Heart right ventricle (tissue), 16 donors: ENCODE measurements around the gene WDR86. TPM values are rescaled to one million over a fixed set of nuclear protein-coding genes. Genes with fewer than 3 reads are reported as not detected.

Experiments
- ATAC-seq, 8 donors: fragments of 200-7000 bp; cut with Tn5 transposase; one replicate each; pipeline ENCODE4 v1.9.1; 2020; ENCODE audit warnings: mild to moderate bottlenecking in 8 of 8, moderate library complexity in 8 of 8, moderate number of reproducible peaks in 1 of 8
- DNase-seq, 2 donors: peaks; one replicate each; pipeline ENCODE4 v3.0.0-alpha.2; 2020
- H3K27ac ChIP-seq, 10 donors: fragments of 200-600 bp; sonication (generic) in 2 of 10; one replicate each; pipeline versions ENCODE4 v1.5.0 to v1.8.0; 2020 to 2022; ENCODE audit warnings: mild to moderate bottlenecking in 3 of 10
- H3K27me3 ChIP-seq, 7 donors: fragments of 200-600 bp; one replicate each; pipeline ENCODE4 v1.8.0; 2021 to 2022; ENCODE audit warnings: mild to moderate bottlenecking in 2 of 7
- H3K36me3 ChIP-seq, 9 donors: fragments of 200-600 bp; sonication (generic) in 1 of 9; one replicate each; pipeline versions ENCODE4 v1.5.0 to v1.8.0; 2020 to 2022; ENCODE audit warnings: mild to moderate bottlenecking in 2 of 9
- H3K4me1 ChIP-seq, 9 donors: fragments of 200-600 bp; sonication (generic) in 1 of 9; one replicate each; pipeline versions ENCODE4 v1.5.0 to v1.8.0; 2020 to 2022; ENCODE audit warnings: mild to moderate bottlenecking in 4 of 9
- H3K4me3 ChIP-seq, 10 donors: fragments of 200-600 bp; sonication (generic) in 2 of 10; one replicate each; pipeline versions ENCODE4 v1.5.0 to v1.8.0; 2020 to 2022; ENCODE audit warnings: mild to moderate bottlenecking in 7 of 10, moderate library complexity in 2 of 10
- H3K9me3 ChIP-seq, 11 donors: fragments of 200-600 bp in 10 of 11; sonication (generic) in 2 of 11; one replicate each; pipeline versions ENCODE4 v1.5.0 to v1.8.0; 2013 to 2022; ENCODE audit warnings: mild to moderate bottlenecking in 2 of 11, control low read depth in 1 of 11, moderate library complexity in 1 of 11
- whole genome bisulfite sequencing, 2 donors: extraction: QIAGEN DNeasy Blood & Tissue Kit; methylation state at CpG; one replicate each; pipeline ENCODE4 v1.1.7; 2013; ENCODE audit warnings: inconsistent platforms in 1 of 2; 5-methylcytosine and 5-hydroxymethylcytosine counted together
- intact Hi-C, 10 donors: fragments of 100-400 bp; cut with DNase I; formaldehyde crosslinking; loops; one replicate each; pipeline versions ENCODE4 v1.11.1 to v1.14.2; 2022
- polyA plus RNA-seq, 2 donors: library from polyadenylated mRNA; stranded (reverse); fragments of 200-250 nt; gene quantifications; one replicate each; pipeline ENCODE4 v1.2.3, GENCODE V29; 2013
- total RNA-seq, 10 donors: library from RNA; stranded (reverse); fragmentation: NEBNext Ultra II Directional in 3 of 10; extraction: Animal tissue kit (Norgen Biotek cat#: 25700) in 3 of 10; gene quantifications; one replicate each; pipeline versions ENCODE4 v1.2.1 to v1.2.4, GENCODE V29; 2021 to 2023
- TF ChIP-seq, protein P1 (sequence below), 9 donors: fragments of 200-600 bp; sonication (generic) in 2 of 9; IDR thresholded peaks; one replicate each; pipeline versions ENCODE4 v1.5.0 to v1.8.0; 2021 to 2022; ENCODE audit warnings: antibody characterized with exemption in 9 of 9, mild to moderate bottlenecking in 5 of 9, moderate library complexity in 1 of 9
- donor health status: Arrhythmogenic right ventricular cardiomyopathy.
- donor health status: ischemic (EF 13 %, LVEDD 7.1; RV severe dilation, severe dysfunction).
- donor health status: healthy with polysubstance abuse.
- donor health status: DM: no; HTN: yes; CAD: no.
- donor health status: DM: no; HTN: no; CAD: no.
- donor health status: ischemic (EF 25% LVEDD 6.9; RV normal size, moderate dysfunction).
- donor health status: ischemic (EF 25% LVEDD 5.7; RV mildly dilated, moderate dysfunction).
- donor health status: healthy.
- donor health status: DM: yes; HTN: yes; CAD: no.
- donor health status: Ischemic cardiomyopathy.
- donor health status: ischemic (EF 35%, LVEDD 5.7; RV mildly dilated, moderate dysfunction).
- donor health status: nonischemic (EF 11% LVEDD 7.7; RV severe dilation, severe dysfunction).
- donor health status: DM: yes; HTN: yes; CAD: no.
- donor health status: PGD.
- donor health status: ischemic (EF 29% LVEDD 5.4; RV normal size, mild dysfunction).
- donor health status: nonischemic (EF 23%, LVEDD 6.1; RV moderate dilation, normal function).

Gene WDR86
- total and polyA plus RNA-seq, 12 donors = 0.15 to 0.52 (median 0.25) TPM; not detected in 3

DNA sequence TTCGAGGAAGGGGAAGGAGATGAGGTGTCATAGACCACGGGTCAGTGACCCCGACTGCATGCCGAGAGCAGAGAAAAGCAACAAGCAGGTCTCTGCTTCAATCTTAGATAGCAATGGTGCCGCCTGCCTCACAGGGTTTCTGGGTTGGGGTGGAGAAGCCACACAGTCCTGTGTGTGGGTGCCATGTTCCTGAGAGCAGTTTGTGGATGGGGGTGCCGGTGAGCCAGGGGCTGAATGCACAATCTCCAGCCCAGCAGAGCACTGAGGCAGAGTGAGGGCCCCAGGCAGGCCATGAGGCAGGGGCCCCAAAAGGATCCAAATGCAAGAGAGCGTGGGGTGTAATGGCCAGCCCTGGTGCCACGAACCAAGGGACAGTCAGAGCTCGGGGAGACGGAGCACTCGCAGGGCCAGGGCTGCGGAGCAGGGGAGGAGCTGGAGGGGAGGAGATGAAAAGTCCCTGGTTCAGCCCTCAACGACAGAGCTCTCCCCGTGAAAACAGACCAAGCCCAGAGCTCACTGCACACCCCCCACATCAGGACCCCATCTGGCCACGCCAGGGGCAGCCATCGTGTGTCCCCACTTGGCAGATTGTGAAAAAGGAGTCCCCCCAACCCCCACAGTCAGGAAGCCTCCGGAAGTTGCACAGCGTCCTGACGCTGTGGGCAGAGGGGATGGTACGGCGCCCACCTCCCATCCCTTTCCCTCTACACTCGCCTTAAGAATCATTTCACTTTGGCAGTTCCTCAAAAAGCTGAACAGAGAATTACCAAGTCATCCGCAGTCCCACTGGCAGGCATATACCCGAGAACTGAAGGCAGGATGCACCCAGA is 19.9 kb downstream of the WDR86 start:
- Histone ChIP-seq H3K9me3 (no peaks in the 10 kb centered on the region), H3K27ac (no peak overlapping the region), H3K36me3 (no peaks in the 10 kb centered on the region), H3K4me1 (no peaks in the 10 kb centered on the region), H3K4me3 (no peak overlapping the region), H3K27me3 (peaks cover 0 to 48% (median 16%) of the 10 kb centered on the region in 7 donors)
- TF ChIP-seq, protein P1, sequence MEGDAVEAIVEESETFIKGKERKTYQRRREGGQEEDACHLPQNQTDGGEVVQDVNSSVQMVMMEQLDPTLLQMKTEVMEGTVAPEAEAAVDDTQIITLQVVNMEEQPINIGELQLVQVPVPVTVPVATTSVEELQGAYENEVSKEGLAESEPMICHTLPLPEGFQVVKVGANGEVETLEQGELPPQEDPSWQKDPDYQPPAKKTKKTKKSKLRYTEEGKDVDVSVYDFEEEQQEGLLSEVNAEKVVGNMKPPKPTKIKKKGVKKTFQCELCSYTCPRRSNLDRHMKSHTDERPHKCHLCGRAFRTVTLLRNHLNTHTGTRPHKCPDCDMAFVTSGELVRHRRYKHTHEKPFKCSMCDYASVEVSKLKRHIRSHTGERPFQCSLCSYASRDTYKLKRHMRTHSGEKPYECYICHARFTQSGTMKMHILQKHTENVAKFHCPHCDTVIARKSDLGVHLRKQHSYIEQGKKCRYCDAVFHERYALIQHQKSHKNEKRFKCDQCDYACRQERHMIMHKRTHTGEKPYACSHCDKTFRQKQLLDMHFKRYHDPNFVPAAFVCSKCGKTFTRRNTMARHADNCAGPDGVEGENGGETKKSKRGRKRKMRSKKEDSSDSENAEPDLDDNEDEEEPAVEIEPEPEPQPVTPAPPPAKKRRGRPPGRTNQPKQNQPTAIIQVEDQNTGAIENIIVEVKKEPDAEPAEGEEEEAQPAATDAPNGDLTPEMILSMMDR (IDR thresholded peaks at IDR 0.05) = no peak
- DNase-seq = no peak
- intact Hi-C loops = no loop called here
- ATAC-seq = no peak
- whole genome bisulfite sequencing, 2 donors = 85 to 87% methylated on average over 24 of the region's 24 CpGs

GRCh38 chr7:151389096-151389767 is 20.6 kb downstream of the WDR86 start:
- WGBS, 2 donors = 88 to 94% methylated on average over 21 of the region's 21 CpGs
- Histone ChIP-seq H3K27me3 (peaks cover 0 to 53% (median 22%) of the 10 kb centered on the region in 7 donors), H3K36me3 (no peaks in the 10 kb centered on the region), H3K27ac (no peak overlapping the region), H3K9me3 (no peaks in the 10 kb centered on the region), H3K4me3 (no peak overlapping the region), H3K4me1 (no peaks in the 10 kb centered on the region)
- no peak for DNase-seq
- no peak for ATAC-seq
- intact Hi-C loops = no loop called here
- TF ChIP-seq, protein P1 (IDR thresholded peaks at IDR 0.05) = no peak

DNA sequence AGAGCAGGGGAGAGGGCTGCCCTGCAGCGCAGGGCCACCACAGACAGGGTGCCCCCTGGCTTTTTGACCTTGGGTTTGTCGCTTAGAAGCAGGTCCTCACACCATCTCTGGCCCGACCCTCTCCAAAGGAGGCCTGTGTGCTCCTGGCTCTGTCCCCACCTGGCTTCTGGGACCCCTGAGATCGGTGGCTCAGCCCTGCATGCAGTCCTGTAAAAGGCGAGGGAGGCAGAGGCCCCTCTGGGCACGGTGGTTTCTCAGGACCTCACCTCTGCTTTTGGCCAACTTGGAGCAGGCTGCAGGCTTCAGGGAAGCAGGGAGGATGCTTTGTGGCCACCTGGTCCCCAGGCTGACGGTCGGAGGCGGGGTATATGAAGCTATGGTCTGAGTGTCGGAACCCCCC is 21.4 kb downstream of the WDR86 start:
- Histone ChIP-seq H3K4me1 (no peaks in the 10 kb centered on the region), H3K4me3 (no peak overlapping the region), H3K36me3 (no peaks in the 10 kb centered on the region), H3K9me3 (no peaks in the 10 kb centered on the region), H3K27me3 (peaks cover 0 to 53% (median 24%) of the 10 kb centered on the region in 7 donors), H3K27ac (no peak overlapping the region)
- 90 to 95% methylated on average over 10 of the region's 10 CpGs for WGBS, 2 donors
- intact Hi-C loops = no loop called here
- DNase-seq (no peak), ATAC-seq (no peak)
- TF ChIP-seq, protein P1 (IDR thresholded peaks at IDR 0.05) = no peak

GRCh38 chr7:151388007-151388297 is 21.9 kb downstream of the WDR86 start:
- ATAC-seq (no peak), DNase-seq (no peak)
- TF ChIP-seq, protein P1 (IDR thresholded peaks at IDR 0.05) = no peak
- intact Hi-C loops = no loop called here
- 88 to 93% methylated on average over 8 of the region's 8 CpGs for WGBS, 2 donors
- peaks cover 0 to 53% (median 28%) of the 10 kb centered on the region in 7 donors for H3K27me3 ChIP-seq
- no peaks in the 10 kb centered on the region for H3K36me3 ChIP-seq
- no peak overlapping the region for H3K27ac ChIP-seq
- no peaks in the 10 kb centered on the region for H3K4me1 ChIP-seq
- no peaks in the 10 kb centered on the region for H3K9me3 ChIP-seq
- H3K4me3 ChIP-seq = no peak overlapping the region
